Measurements from ENCODE around the gene PJA1. TPM values are rescaled to one million over a fixed set of nuclear protein-coding genes. Genes with fewer than 3 reads are reported as not detected.

Gene PJA1
- total RNA-seq, 1 donor from 2014 or later, result 26.9 TPM

- no peaks in the 10 kb centered on the region for H3K36me3 ChIP-seq
- H3K9me3 ChIP-seq, result no peaks in the 10 kb centered on the region
- TF ChIP-seq CTCF (IDR thresholded peaks at IDR 0.05), result no peak
- H3K4me3 ChIP-seq, result no peak overlapping the region
- H3K27ac ChIP-seq, result no peak overlapping the region
- no peaks in the 10 kb centered on the region for H3K4me1 ChIP-seq
- no peak for DNase-seq (ENCODE audit: low spot score in 2 of 2)
- intact Hi-C loops (cut with DNase I), result no loop called here
- H3K27me3 ChIP-seq, result no peaks in the 10 kb centered on the region
These were observed 7.7 kb upstream of the PJA1 start for GRCh38 chrX:69172937-69173336.

- TF ChIP-seq CTCF (IDR thresholded peaks at IDR 0.05), result no peak
- H3K36me3 ChIP-seq, result no peaks in the 10 kb centered on the region
- no peaks in the 10 kb centered on the region for H3K4me1 ChIP-seq
- H3K4me3 ChIP-seq, result no peak overlapping the region
- H3K27me3 ChIP-seq, result no peaks in the 10 kb centered on the region
- no peak for DNase-seq (ENCODE audit: low spot score in 2 of 2)
- intact Hi-C loops (cut with DNase I), result no loop called here
- H3K27ac ChIP-seq, result no peak overlapping the region
- no peaks in the 10 kb centered on the region for H3K9me3 ChIP-seq
These were observed 5.1 kb upstream of the PJA1 start for GRCh38 chrX:69170319-69170718.

DNA sequence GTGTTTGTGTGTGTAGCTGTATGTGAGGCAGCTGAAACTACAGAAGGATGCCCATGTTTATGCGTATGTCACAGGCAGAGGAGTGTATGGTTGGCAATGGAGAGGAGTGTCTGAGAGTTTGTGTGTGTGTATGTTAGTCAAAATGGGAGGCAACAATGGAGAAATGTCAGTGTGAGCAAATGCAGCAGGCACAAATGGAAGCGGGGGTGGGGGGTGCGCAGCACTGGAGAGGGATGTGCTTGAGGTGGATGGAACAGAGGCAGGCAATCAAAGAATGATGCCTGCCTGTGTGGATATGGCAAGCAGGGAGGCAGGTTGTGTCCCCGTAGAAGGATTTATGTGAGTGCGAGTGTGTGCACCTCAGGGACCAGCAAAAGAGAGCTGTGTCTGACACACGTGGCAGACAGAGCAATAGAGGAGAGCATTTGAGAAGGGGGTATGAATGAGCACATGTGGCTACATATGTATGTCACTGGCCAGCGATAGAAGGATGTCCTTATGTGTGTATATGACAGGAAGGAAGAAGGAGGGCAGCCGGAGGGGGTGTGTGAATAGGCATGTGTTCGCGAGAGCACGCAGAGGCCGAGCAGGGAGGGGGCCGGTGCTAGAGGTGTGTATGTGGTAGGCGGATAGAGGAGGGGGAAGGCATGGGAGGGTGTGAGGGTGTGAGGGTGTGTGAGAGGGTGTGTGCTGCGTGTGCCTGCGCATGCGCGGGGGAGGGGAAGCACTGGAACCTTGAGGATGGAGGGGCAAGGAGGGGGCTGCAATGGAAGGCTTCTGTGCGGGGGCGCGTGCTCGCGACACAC lies 1.1 kb downstream of the PJA1 start:
- intact Hi-C loops (cut with DNase I), result loop anchor here (2.0 to 10.0 kb wide), 6 partner anchors 123 to 669 kb away; partner anchors contain the start of genes EDA, EFNB1 and YIPF6
- Histone ChIP-seq H3K4me3 (peak overlapping the region; percentile 61 to 76), H3K27ac (peak overlapping the region; percentile 80 to 86), H3K4me1 (no peaks in the 10 kb centered on the region), H3K27me3 (no peaks in the 10 kb centered on the region), H3K36me3 (peaks cover 0 to 8% of the 10 kb centered on the region in 2 donors), H3K9me3 (no peaks in the 10 kb centered on the region)
- no peak for TF ChIP-seq CTCF (IDR thresholded peaks at IDR 0.05)
- peak in 1 of 2 donors; percentile 65 for DNase-seq (ENCODE audit: low spot score in 2 of 2)

- H3K27me3 ChIP-seq, result no peaks in the 10 kb centered on the region
- no peaks in the 10 kb centered on the region for H3K9me3 ChIP-seq
- H3K36me3 ChIP-seq, result peaks cover 0 to 8% of the 10 kb centered on the region in 2 donors
- no peak for TF ChIP-seq CTCF (IDR thresholded peaks at IDR 0.05)
- H3K27ac ChIP-seq, result no peak overlapping the region
- intact Hi-C loops (cut with DNase I), result loop anchor here (5.0 to 10.0 kb wide), 5 partner anchors 125 to 668 kb away; partner anchors contain the start of genes EDA and YIPF6
- no peak for DNase-seq (ENCODE audit: low spot score in 2 of 2)
- no peak overlapping the region for H3K4me3 ChIP-seq
- no peaks in the 10 kb centered on the region for H3K4me1 ChIP-seq
These were observed 2.8 kb downstream of the PJA1 start for GRCh38 chrX:69162361-69162865.

- TF ChIP-seq CTCF (IDR thresholded peaks at IDR 0.05), result no peak
- Histone ChIP-seq H3K36me3 (peaks cover 0 to 8% of the 10 kb centered on the region in 2 donors), H3K27me3 (no peaks in the 10 kb centered on the region), H3K27ac (no peak overlapping the region), H3K4me1 (no peaks in the 10 kb centered on the region), H3K9me3 (no peaks in the 10 kb centered on the region), H3K4me3 (no peak overlapping the region)
- intact Hi-C loops (cut with DNase I), result loop anchor here (5.0 to 10.0 kb wide), 5 partner anchors 125 to 667 kb away; partner anchors contain the start of genes EDA and YIPF6
- DNase-seq (ENCODE audit: low spot score in 2 of 2), result no peak
These were observed 3.4 kb downstream of the PJA1 start for GRCh38 chrX:69161786-69162349.

Data from ascending aorta (tissue), 2 donors.